GM18526 (cell line): ENCODE data around the gene VWA1.

ENCODE experiments used
- POLR2A ChIP-seq: IDR thresholded peaks from 3 replicates; pipeline ENCODE4 v1.6.1; 2011; ENCODE audit not compliant: insufficient read length; ENCODE audit errors: extremely low read depth

VWA1 gene

DNA sequence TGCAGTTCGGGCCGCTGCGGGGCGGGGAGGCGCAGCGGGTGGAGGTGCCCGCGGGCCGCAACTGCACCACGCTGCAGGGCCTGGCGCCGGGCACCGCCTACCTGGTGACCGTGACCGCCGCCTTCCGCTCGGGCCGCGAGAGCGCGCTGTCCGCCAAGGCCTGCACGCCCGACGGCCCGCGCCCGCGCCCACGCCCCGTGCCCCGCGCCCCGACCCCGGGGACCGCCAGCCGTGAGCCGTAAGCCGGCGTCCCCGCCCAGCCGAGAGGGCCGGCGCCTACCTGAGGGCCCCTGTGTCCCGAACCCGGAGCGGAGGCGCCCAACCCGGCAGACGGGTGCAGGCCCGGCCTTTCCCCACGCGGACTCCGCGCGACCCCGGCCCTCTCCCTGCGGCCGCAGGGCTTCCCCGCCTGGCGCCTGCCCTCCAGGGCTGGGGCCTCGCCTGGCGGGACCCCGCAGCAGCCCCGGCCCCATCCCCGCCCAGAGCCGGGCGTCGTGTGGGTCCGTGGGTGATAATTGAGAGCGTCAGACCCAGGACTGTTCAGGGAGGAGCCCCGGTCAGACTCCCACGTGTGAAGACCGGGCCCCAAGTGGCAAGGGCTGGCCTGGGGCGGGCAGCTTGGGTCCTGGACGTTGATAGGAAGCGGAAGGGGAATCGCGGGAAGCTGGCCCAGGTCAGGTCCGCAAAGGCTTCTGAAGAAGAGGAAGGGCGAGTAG is 4.2 kb downstream of the VWA1 start:
- TF ChIP-seq POLR2A: no peak

DNA sequence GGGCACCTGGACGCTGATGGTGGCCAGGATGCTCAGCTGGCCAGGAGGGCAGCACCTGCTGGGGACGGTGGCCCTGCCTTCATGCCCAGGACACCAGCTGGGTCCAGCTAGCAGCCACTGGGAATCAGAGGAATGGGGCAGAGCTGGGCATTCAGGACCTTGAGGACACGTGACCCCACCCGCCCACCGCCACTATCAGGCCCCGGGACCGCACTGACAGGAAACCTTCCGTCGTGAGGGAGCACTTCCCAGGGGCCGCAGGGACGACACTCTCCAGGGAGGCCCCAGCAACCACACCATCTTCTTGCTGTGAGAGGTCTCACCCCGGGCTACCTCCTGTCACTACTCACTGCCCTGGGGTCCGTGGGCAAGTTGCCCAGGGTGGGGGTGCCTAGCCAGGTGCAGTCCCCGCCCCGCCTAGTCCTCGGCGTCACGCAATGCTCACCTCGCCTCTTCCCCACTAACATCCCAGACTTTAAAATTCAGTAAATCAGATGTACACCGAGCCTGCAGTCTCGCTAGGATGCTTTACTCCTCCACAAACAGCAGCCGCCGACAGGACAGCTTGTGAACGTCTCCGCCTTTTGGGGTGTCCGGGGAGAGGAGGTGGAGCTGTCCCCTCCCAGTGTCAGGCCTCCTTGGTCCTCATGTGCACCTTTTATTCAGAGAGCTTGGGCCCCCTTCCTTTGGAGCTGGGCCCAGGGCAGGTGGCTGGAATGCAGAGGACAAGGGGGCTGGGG is 4.9 kb downstream of the VWA1 start:
- no peak for TF ChIP-seq POLR2A

DNA sequence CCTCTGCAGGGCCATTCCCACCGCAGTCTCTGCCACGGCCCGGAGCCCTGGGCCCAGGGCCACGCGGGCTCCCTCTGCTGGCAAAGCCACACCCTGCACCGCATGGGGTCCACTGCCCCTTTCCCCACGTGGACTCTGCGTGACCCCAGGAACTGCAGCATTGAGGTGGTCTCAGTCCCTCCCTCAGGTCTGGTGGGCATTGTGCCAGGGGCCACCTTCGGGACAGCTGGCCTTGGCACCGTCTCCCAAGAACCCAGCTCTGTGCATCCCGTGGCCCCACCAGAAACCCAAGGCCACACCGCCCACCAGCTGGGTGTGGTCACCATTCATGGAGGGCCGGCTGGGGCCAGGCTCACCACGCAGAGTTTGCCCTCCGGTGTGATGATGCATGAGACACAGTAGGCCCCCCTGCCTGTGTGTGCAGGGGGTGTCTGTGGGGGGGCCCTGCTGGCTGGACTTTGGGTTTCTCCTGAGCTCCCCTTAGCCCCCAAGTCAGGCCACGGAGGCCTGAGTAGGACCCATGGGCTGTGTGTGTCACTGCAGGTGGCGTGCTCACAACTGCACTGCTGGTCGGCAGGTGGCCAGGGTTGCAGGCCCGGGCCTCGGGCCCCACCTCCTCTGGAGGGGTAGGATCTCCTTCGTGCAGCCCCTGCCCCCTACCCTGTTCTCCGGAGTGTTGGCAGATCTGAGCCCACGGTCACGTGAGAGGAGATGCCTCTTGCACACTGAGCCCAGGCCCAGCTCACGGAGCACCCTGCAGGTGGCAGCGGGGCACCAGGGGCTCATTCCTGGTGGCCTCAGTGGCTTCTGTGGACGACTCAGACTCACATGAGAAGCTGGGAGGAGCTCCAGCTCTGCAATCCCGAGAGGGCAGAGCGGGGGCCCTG is 5.8 kb downstream of the VWA1 start:
- TF ChIP-seq POLR2A: no peak

DNA sequence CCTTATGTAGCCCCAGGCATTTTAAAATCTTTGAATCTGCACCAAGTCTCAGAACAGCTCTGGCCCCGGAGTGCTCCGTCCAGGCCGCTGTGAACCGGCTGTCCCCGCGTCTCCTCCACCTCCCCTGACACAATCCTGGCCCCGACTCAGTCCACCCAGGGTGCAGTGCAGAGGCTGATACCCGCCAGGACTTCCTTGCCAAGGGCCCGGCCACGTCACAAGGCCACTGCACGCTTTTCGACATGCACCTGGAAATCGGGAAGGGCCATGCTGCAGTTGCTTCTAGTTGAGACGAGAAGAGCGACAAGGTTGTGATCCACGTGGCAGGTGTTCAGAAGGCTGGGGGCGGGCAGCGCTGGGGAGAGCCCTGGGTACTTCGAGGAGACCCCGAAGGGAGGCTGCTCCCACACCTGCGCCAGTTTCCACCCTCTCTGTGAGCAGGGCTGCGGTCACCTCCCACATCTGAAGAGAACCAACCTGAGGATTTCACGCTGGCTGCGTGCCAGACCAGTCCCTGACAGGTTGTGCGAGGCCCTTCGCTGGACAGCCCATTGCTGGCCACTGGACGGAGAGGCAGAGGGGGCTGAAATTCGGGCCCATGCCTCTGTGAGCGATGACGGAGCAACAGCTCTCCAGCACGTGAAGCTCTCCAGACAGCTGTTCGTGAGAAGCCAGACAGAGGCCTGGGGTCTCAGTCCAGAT is 6.7 kb downstream of the VWA1 start:
- no peak for TF ChIP-seq POLR2A

DNA sequence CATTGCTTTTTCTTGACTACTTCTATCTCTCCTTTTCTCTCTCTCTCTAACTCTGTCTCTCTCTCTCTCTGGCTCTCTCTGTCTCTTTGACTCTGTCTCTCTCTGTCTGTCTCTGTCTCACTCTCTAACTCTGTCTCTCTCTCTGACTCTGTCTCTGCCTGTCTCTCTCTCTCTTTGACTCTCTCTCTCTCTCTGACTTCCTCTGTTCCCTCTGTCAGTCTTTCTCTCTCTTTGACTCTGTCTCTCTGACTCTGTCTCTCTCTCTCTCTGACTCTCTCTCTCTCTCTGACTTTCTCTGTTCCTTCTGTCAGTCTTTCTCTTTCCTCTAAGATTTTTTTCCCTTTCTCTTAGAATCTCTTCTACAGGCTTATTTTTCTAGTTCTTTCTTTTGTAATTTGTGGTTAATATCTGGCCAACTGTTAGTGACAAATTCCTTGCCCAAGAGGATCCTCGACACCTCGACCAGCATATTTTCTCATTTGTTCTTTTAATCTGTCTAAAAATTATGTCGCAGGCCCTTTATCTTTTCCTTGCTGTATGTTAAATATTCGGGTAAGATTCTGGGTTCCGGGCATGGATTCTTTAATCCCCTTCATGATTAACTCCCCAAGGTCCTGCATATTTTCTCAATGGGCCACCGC is 13.7 kb downstream of the VWA1 start, which contains the start of gene ATAD3C:
Gene ATAD3C (plus strand): TSS at position 591 of the 641 bp plus-strand sequence. CDS start 995 bp downstream, outside the sequence.
- no peak for TF ChIP-seq POLR2A

DNA sequence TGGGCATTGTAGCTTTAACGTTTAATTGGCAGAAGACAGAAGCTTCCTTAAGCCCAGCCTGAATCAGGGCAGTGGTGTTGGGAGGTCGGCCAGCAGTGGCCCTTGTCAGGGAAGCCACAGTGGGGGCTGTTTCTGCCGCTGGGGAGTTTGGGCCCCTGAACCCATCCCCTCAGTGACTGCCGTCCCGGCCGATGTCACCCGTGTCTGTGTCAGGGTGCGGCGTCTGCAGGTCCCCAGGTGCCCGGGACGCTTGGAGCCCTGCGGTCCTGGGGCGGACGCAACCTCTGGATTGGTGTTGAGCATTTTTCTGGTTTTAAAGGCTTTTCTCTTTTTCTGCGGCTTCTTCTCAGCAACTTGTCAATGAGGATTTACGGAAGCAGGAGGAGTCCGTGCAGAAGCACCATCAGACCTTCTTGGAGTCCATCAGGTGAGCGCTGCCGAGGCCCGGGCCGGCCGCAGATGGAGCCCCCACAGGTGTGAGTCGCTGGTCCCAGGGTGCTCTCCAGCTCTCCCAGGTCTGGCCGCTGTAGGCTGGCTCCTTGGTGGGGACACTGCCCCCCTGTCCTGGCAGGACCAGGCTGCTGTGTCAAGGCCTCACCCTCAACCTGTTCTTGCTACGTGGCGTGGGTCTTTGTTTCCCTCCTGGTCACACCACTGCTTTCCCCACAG is 16.3 kb downstream of the VWA1 start:
- no peak for TF ChIP-seq POLR2A

DNA sequence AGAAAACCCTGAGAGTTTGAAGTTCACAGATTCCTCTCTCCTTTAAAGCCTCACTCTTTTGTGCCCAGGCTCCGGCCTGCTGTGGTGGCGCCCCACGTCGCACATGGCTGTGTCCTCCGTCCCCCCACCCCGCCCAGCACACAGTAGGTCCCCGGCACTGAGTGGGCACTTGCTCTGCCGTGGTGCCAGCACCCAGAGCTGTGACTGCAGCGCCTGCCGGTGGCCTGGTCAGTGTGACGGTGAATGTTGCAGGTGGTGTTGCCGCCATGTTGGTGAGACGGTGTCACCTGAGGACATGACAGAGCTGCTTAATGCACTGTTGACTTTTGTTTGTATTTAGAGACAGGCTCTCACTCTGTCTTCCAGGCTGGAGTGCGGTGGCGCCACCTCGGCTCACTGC is 17.4 kb downstream of the VWA1 start:
- TF ChIP-seq POLR2A: no peak

DNA sequence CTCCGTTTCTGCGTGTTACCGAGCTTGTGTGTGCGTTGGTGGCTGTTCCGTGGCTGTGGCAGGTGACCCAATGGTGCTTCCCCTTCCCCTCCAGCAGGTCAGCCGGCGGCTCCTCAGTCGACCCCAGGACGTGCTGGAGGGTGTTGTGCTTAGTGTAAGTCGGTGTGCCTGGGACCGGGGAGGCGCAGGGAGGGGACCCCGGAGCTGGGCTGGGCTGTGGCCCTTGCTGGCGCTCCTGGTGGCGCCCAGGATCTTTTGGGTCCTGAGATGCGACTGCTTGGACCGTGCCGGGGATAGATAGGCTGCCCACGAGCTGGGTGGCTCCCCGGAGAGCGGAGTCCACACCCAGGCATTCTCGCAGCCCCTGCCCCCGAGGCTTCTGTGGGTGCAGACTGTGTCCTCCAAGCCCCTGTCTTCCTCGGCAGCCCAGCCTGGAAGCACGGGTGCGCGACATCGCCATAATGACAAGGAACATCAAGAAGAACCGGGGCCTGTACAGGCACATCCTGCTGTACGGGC is 19.9 kb downstream of the VWA1 start:
- TF ChIP-seq POLR2A: no peak

DNA sequence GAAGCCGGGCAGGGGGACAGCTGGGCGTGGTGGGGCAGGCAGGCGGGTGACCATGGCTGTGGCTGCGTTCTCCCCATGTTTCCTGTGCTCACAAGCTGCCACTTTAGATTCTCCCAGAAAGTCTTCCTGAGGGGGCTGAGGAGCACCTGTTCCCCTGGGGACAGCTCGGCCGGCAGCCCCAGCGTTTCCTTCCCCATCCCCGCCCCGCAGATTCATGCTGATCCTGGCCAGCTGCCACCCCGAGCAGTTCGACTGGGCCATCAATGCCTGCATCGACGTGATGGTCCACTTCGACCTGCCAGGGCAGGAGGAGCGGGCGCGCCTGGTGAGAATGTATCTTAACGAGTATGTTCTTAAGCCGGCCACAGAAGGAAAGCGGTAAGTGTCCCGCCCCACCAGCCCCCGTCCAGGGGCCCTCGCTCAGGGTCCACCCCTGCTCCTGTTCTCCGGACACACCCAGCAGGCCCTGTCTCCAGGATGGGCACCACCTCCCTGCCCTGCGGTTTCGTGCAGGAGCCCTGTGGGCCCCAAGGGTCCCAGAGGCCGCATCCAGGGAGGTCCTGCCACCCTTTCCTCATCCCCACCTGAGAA is 25.1 kb downstream of the VWA1 start:
- no peak for TF ChIP-seq POLR2A

DNA sequence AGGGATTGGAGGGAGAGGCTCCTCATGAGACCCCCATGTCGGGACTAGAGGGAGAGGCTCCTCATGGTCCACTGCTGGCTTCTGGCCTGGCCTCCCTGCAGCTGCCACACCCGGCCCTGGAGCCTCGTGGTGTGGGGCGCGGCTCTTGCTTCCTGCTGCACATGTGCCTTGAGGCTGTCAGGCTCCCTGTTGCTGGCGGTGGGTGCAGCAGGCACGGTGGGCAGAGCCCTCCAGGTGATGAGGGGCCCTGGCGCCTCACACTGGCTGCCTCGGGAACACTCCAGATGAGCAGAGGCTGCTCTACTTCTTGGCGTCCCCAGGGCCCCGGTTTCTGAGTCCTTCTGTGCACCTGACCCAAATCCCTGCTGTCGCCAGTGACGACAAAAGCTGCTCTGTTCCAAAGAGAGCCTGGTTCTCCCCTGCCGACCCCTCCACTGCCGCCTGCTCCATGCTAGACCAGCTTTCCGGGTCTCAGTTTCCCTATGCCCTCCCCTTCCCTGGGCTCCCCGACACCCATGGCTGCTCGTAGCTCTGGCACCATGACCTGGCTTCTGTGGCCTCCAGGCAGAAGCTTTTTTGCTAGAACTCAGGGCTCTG is 26.3 kb downstream of the VWA1 start:
- no peak for TF ChIP-seq POLR2A

DNA sequence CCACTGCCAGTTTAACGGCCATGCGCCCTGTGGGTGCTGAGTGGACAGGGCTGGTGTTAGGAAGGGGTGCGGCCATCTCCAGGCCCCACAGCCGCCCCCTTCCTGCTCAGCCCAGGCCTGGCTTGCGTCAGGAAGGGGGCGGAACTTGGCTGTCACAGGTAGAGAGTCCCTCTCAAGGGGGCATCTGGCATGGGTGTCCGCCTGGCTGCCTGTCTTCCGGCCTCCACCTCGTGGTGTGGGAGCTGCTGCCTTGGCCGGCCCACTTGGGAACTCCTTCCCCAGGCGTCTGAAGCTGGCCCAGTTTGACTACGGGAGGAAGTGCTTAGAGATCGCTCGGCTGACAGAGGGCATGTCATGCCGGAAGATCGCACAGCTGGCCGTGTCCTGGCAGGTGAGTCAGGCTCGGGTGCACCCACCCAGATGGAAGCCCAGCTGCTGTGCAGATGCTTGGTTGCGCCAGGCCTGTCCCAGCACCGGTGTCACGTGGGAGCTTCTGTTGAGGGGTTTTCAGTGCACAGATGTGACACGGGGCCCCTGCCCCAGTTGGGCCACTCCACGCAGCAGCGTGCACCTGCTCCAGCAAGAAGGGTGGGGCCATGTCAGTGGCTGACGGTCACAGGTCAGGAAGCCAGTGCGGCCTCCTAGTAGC is 27.0 kb downstream of the VWA1 start:
- no peak for TF ChIP-seq POLR2A

DNA sequence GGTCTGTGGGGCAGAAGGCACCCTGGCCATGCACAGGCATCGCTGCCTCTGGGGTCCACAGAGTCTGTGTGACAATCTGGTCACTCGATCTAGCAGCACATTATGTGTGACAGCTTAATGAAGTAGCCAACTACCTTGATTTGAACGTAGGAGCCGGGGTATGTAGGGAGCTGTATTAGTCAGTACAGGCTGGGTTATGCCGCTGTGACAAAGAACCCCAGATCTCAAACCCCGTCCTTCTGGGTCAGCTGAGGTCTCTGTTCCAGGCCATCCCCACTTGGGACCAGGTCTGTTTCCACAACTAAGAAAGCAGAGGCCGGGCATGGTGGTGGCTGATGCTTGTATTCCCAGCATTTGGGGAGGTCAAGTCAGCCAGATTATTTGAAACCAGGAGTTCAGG is 27.8 kb downstream of the VWA1 start:
- no peak for TF ChIP-seq POLR2A
